Measurements from ENCODE around the gene PRXL2C. TPM values are rescaled to one million over a fixed set of nuclear protein-coding genes. Genes with fewer than 3 reads are reported as not detected.

Gene PRXL2C
- total and polyA plus RNA-seq, 9 of the 15 experiments (the other 6 are each of a cell fraction or from before 2014, with no cell fraction given): 3.6 to 15.3 (median 10.6) TPM

DNA sequence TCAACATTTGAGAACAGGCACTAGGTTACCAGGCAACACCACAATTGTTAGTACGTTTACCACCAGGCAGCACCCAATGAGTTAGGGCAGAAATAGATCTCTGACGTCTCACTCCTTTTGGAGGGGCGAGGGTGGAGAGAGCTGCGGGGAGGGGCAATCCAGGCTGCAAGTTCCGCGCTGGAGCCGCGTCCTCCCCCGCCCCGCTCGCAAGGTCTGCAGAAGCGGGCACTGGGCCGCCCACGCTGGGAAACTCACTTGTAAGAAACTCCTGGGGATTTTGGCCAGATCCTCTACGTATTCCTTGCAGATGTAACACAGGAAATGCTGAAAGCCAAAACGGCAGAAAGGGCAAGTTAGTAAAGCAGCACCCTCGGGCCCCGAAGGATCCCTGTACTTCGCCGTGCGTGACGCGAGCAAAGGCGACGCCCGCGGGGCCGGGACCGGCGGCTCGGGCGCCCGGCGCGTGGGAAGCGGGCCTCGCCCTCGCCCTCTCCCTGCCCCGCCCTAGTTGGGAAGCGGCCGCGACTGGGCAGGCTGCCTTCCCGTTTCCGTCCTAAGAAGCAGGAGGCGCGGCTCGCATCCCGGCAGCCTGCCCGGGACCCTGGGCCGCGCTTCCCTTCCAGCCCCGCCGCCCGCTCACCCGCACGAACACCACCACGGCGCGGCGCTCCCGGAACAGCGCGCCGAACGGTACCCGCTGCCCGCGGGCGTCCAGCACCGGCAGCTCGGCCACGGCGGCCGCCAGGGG, 493 bp downstream of the PRXL2C start (continued):
- TF ChIP-seq, protein P1, sequence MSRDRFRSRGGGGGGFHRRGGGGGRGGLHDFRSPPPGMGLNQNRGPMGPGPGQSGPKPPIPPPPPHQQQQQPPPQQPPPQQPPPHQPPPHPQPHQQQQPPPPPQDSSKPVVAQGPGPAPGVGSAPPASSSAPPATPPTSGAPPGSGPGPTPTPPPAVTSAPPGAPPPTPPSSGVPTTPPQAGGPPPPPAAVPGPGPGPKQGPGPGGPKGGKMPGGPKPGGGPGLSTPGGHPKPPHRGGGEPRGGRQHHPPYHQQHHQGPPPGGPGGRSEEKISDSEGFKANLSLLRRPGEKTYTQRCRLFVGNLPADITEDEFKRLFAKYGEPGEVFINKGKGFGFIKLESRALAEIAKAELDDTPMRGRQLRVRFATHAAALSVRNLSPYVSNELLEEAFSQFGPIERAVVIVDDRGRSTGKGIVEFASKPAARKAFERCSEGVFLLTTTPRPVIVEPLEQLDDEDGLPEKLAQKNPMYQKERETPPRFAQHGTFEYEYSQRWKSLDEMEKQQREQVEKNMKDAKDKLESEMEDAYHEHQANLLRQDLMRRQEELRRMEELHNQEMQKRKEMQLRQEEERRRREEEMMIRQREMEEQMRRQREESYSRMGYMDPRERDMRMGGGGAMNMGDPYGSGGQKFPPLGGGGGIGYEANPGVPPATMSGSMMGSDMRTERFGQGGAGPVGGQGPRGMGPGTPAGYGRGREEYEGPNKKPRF (IDR thresholded peaks at IDR 0.05; ENCODE audit: low read depth, low read length): no peak
- peak; percentile 80 for TF ChIP-seq CREB1 (IDR thresholded peaks at IDR 0.05)
- peak; percentile 75; the same call in 1 of the 2 replicates for TF ChIP-seq CREB1 (CRISPR knock-in tag; IDR thresholded peaks at IDR 0.05)
- TF ChIP-seq RFX1 (IDR thresholded peaks at IDR 0.05): peak; percentile 53
- TF ChIP-seq EGR1 (conservative IDR thresholded peaks at IDR 0.05): peak; percentile 94
- TF ChIP-seq KDM2B (CRISPR knock-in tag; IDR thresholded peaks at IDR 0.05): no peak
- peak; percentile 47 for TF ChIP-seq SAP30 (IDR thresholded peaks at IDR 0.05; ENCODE audit: borderline replicate concordance, insufficient read depth, low read depth, low read length, poor library complexity, severe bottlenecking)
- peak; percentile 76 for TF ChIP-seq SIN3B (IDR thresholded peaks at IDR 0.05; ENCODE audit: low read depth)
- TF ChIP-seq, protein P2, sequence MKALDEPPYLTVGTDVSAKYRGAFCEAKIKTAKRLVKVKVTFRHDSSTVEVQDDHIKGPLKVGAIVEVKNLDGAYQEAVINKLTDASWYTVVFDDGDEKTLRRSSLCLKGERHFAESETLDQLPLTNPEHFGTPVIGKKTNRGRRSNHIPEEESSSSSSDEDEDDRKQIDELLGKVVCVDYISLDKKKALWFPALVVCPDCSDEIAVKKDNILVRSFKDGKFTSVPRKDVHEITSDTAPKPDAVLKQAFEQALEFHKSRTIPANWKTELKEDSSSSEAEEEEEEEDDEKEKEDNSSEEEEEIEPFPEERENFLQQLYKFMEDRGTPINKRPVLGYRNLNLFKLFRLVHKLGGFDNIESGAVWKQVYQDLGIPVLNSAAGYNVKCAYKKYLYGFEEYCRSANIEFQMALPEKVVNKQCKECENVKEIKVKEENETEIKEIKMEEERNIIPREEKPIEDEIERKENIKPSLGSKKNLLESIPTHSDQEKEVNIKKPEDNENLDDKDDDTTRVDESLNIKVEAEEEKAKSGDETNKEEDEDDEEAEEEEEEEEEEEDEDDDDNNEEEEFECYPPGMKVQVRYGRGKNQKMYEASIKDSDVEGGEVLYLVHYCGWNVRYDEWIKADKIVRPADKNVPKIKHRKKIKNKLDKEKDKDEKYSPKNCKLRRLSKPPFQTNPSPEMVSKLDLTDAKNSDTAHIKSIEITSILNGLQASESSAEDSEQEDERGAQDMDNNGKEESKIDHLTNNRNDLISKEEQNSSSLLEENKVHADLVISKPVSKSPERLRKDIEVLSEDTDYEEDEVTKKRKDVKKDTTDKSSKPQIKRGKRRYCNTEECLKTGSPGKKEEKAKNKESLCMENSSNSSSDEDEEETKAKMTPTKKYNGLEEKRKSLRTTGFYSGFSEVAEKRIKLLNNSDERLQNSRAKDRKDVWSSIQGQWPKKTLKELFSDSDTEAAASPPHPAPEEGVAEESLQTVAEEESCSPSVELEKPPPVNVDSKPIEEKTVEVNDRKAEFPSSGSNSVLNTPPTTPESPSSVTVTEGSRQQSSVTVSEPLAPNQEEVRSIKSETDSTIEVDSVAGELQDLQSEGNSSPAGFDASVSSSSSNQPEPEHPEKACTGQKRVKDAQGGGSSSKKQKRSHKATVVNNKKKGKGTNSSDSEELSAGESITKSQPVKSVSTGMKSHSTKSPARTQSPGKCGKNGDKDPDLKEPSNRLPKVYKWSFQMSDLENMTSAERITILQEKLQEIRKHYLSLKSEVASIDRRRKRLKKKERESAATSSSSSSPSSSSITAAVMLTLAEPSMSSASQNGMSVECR (CRISPR knock-in tag; IDR thresholded peaks at IDR 0.05): no peak; the same call in 1 of the 2 replicates
- TF ChIP-seq ZFP1 (CRISPR knock-in tag; IDR thresholded peaks at IDR 0.05): no peak
- no peak for TF ChIP-seq BRD9 (IDR thresholded peaks at IDR 0.05; ENCODE audit: low read depth, partially characterized antibody)
- TF ChIP-seq NFIC (IDR thresholded peaks at IDR 0.05): no peak
- TF ChIP-seq GABPA (tag; conservative IDR thresholded peaks at IDR 0.05; ENCODE audit: low read depth): peak; percentile 59
- no peak for TF ChIP-seq SPI1 (IDR thresholded peaks at IDR 0.05; ENCODE audit: borderline replicate concordance, low read depth, low read length)
- no peak for TF ChIP-seq ARNT (IDR thresholded peaks at IDR 0.05)
- peak; percentile 29 for TF ChIP-seq FIP1L1 (IDR thresholded peaks at IDR 0.05; ENCODE audit: low read depth, low read length, poor library complexity, severe bottlenecking)
- TF ChIP-seq FOXJ3 (CRISPR knock-in tag; IDR thresholded peaks at IDR 0.05): no peak
